ENCODE measurements around the gene KDM4B. TPM values are rescaled to one million over a fixed set of nuclear protein-coding genes. Genes with fewer than 3 reads are reported as not detected.

Gene KDM4B
- total RNA-seq, 1 donor from 2014 or later, result 21.2 TPM

GRCh38 chr19:4976401-4977298 is 7.7 kb downstream of the KDM4B start:
- peak; percentile 64 for DNase-seq (ENCODE audit: low read depth)
- Histone ChIP-seq H3K27me3 (ENCODE audit: control insufficient read depth, insufficient read depth, low read length) (no peaks in the 10 kb centered on the region), H3K36me3 (ENCODE audit: control insufficient read depth, insufficient read depth, low read length) (no peaks in the 10 kb centered on the region), H3K4me3 (ENCODE audit: low read depth, low read length) (no peak overlapping the region)
- peak; percentile 52 for TF ChIP-seq CTCF (IDR thresholded peaks at IDR 0.05; ENCODE audit: insufficient read depth, low read length, poor library complexity, severe bottlenecking)

- no peak for TF ChIP-seq CTCF (IDR thresholded peaks at IDR 0.05; ENCODE audit: insufficient read depth, low read length, poor library complexity, severe bottlenecking)
- Histone ChIP-seq H3K4me3 (ENCODE audit: low read depth, low read length) (no peak overlapping the region), H3K27me3 (ENCODE audit: control insufficient read depth, insufficient read depth, low read length) (no peaks in the 10 kb centered on the region), H3K36me3 (ENCODE audit: control insufficient read depth, insufficient read depth, low read length) (no peaks in the 10 kb centered on the region)
- peak; percentile 51 for DNase-seq (ENCODE audit: low read depth)
Measured at GRCh38 chr19:4977299-4978174, 8.6 kb downstream of the KDM4B start.

- TF ChIP-seq CTCF (IDR thresholded peaks at IDR 0.05; ENCODE audit: insufficient read depth, low read length, poor library complexity, severe bottlenecking), result no peak
- no peak overlapping the region for H3K4me3 ChIP-seq (ENCODE audit: low read depth, low read length)
- DNase-seq (ENCODE audit: low read depth), result no peak
- H3K27me3 ChIP-seq (ENCODE audit: control insufficient read depth, insufficient read depth, low read length), result no peaks in the 10 kb centered on the region
- H3K36me3 ChIP-seq (ENCODE audit: control insufficient read depth, insufficient read depth, low read length), result no peaks in the 10 kb centered on the region
Measured at GRCh38 chr19:4979211-4979807, 10.4 kb downstream of the KDM4B start.

- no peak for TF ChIP-seq CTCF (IDR thresholded peaks at IDR 0.05; ENCODE audit: insufficient read depth, low read length, poor library complexity, severe bottlenecking)
- DNase-seq (ENCODE audit: low read depth), result peak; percentile 42
- H3K4me3 ChIP-seq (ENCODE audit: low read depth, low read length), result no peak overlapping the region
Measured at GRCh38 chr19:4980067-4980466, 11.2 kb downstream of the KDM4B start.

GRCh38 chr19:4980838-4981680 is 12.1 kb downstream of the KDM4B start:
- TF ChIP-seq CTCF (IDR thresholded peaks at IDR 0.05; ENCODE audit: insufficient read depth, low read length, poor library complexity, severe bottlenecking), result no peak
- DNase-seq (ENCODE audit: low read depth), result no peak
- H3K27me3 ChIP-seq (ENCODE audit: control insufficient read depth, insufficient read depth, low read length), result no peaks in the 10 kb centered on the region
- no peak overlapping the region for H3K4me3 ChIP-seq (ENCODE audit: low read depth, low read length)
- no peaks in the 10 kb centered on the region for H3K36me3 ChIP-seq (ENCODE audit: control insufficient read depth, insufficient read depth, low read length)

More at GRCh38 chr19:4980067-4980466, 11.2 kb downstream of the KDM4B start:
- Histone ChIP-seq H3K36me3 (ENCODE audit: control insufficient read depth, insufficient read depth, low read length) (no peaks in the 10 kb centered on the region), H3K27me3 (ENCODE audit: control insufficient read depth, insufficient read depth, low read length) (no peaks in the 10 kb centered on the region)

Data from kidney epithelial cell (primary cell).